Measurements from ENCODE around the gene EEF1AKMT2. TPM values are rescaled to one million over a fixed set of nuclear protein-coding genes. Genes with fewer than 3 reads are reported as not detected.

EEF1AKMT2 gene
- total and polyA plus RNA-seq, 9 of the 15 experiments (the other 6 are each of a cell fraction or from before 2014, with no cell fraction given), result 9.3 to 34.3 (median 23.7) TPM

DNA sequence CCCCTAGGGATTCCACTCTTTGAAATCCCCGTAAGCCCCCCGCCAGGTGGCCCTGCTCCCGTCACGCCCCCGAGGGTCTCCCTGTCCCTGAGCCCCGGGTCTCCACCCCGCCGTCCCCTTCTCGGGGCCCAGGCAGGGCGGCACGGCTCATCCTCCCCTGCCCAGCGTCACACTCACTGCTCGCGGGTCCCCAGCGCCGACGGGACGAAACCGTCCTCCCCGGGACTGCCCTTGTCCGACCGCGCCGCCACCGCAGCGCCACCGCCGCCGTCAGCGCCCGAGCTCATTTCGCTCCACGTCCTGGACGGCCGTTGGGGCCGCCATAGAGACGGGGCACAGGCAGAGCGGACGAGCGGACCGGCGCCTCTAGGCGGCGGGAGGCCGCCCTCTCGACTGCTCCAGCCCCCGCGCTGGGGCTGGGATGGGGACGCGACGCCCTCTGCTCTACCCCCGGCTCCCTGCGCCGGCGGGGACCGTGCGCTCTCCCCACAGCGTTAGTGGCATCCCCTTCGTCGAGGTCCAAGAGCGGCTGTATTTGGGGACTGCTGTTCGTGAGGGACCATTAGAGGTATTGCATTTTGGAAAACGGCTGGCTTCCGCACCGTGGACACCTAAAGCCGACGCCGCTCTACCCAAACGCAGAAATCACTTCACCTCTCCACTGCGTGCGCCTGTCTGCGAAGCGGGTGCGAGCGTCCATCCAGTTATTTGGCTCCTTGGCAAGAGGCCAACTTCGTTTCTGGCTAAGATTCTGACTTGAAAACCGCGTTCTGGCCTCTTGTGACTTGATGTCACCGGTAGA is at the start of gene EEF1AKMT2 (continued):
- TF ChIP-seq, protein P1, sequence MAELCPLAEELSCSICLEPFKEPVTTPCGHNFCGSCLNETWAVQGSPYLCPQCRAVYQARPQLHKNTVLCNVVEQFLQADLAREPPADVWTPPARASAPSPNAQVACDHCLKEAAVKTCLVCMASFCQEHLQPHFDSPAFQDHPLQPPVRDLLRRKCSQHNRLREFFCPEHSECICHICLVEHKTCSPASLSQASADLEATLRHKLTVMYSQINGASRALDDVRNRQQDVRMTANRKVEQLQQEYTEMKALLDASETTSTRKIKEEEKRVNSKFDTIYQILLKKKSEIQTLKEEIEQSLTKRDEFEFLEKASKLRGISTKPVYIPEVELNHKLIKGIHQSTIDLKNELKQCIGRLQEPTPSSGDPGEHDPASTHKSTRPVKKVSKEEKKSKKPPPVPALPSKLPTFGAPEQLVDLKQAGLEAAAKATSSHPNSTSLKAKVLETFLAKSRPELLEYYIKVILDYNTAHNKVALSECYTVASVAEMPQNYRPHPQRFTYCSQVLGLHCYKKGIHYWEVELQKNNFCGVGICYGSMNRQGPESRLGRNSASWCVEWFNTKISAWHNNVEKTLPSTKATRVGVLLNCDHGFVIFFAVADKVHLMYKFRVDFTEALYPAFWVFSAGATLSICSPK (IDR thresholded peaks at IDR 0.05; ENCODE audit: borderline replicate concordance), result no peak
- TF ChIP-seq MTA3 (IDR thresholded peaks at IDR 0.05; ENCODE audit: borderline replicate concordance), result peak; percentile 64

DNA sequence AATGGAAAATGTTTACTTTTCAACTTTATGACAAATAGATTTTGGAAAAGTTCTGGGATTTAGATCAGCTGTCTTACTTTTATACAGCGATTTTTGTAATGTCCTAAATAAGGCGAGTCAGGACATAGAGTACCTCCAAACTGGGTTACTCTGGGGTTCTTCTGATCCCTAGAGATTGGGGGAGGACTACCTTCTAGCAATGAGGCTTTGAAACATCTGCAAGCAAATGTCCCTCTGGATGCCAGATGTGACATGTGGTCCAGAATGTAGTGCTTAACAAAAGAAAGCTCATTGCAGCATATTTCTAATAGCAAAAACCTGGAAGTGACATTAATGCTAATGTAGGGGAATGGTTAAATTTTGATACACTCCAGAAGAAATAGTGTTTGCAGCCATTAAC is 46.0 kb upstream of the EEF1AKMT2 start:
- FAIRE-seq, result no peak
- no peak overlapping the region for H3K4me2 ChIP-seq (ENCODE audit: insufficient read depth, low read length)
- peaks cover 29% of the 10 kb centered on the region; the same call in 2 of the 3 replicates for H3K36me3 ChIP-seq (ENCODE audit: control insufficient read depth, insufficient read depth, low read length)
- H3K9ac ChIP-seq (ENCODE audit: insufficient read depth in 1 of 2, low read depth in 2 of 2, low read length in 2 of 2), result no peak overlapping the region
- no peaks in the 10 kb centered on the region for H3K9me3 ChIP-seq (replicated peaks; ENCODE audit: control insufficient read depth, insufficient read depth, low read depth, low read length)
- TF ChIP-seq, protein P2, sequence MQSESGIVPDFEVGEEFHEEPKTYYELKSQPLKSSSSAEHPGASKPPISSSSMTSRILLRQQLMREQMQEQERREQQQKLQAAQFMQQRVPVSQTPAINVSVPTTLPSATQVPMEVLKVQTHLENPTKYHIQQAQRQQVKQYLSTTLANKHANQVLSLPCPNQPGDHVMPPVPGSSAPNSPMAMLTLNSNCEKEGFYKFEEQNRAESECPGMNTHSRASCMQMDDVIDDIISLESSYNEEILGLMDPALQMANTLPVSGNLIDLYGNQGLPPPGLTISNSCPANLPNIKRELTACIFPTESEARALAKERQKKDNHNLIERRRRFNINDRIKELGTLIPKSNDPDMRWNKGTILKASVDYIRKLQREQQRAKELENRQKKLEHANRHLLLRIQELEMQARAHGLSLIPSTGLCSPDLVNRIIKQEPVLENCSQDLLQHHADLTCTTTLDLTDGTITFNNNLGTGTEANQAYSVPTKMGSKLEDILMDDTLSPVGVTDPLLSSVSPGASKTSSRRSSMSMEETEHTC (IDR thresholded peaks at IDR 0.05), result no peak
- TF ChIP-seq GATAD2A (IDR thresholded peaks at IDR 0.05) (no peak), HMG20A (CRISPR knock-in tag; conservative IDR thresholded peaks at IDR 0.05) (no peak), ZNF24 (IDR thresholded peaks at IDR 0.05) (no peak), ZNF79 (CRISPR knock-in tag; IDR thresholded peaks at IDR 0.05; ENCODE audit: low read depth) (no peak)
- CTCF ChIA-PET (ENCODE audit: low intra/inter-chr PET ratio), result no interaction called here
- intact Hi-C loops (cut with micrococcal nuclease) (no loop called here), in situ Hi-C loops (cut with MboI) (no loop called here)
- no peak overlapping the region for H2AFZ ChIP-seq (ENCODE audit: low read depth, low read length)
- no peaks in the 10 kb centered on the region for H3K79me2 ChIP-seq (ENCODE audit: control insufficient read depth, insufficient read depth, low read length)
- H3K9me1 ChIP-seq (ENCODE audit: control insufficient read depth, insufficient read depth, low read length), result no peaks in the 10 kb centered on the region
- H3K27me3 ChIP-seq (ENCODE audit: control insufficient read depth in 2 of 2, insufficient read depth in 2 of 2, low read length in 2 of 2), result no peaks in the 10 kb centered on the region
- no TSS peak for BruUV-seq (replicated peaks)
- POLR2A ChIA-PET, result no interaction called here
- no peak for DNase-seq (ENCODE audit: extremely low read depth in 1 of 4, low spot score in 3 of 4)
- H3K4me1 ChIP-seq (replicated peaks in 1 of 2; ENCODE audit: control insufficient read depth in 2 of 2, insufficient read depth in 2 of 2, low read length in 2 of 2), result no peaks in the 10 kb centered on the region; a peak in 1 of 5 replicates
- WGBS (ENCODE audit: insufficient coverage, low coverage, missing lambda C conversion rate), result 63% methylated on average over 1 of the region's 2 CpGs
- no peaks in the 10 kb centered on the region for H4K20me1 ChIP-seq (replicated peaks; ENCODE audit: control insufficient read depth, insufficient read depth, low read length)
- no peak overlapping the region for H3K4me3 ChIP-seq
- no peak for ATAC-seq
- no peak overlapping the region for H3K27ac ChIP-seq (ENCODE audit: extremely low read depth, low read depth, low read length)
